HepG2 (cell line): ENCODE measurements around the gene ZBTB21. TPM values are rescaled to one million over a fixed set of nuclear protein-coding genes. Genes with fewer than 3 reads are reported as not detected.
A peak's percentile ranks its signal among the peaks of the same experiment; 100 is the strongest.

Source experiments
- SETDB1 ChIP-seq: sonication (generic); formaldehyde crosslinking; IDR thresholded peaks from 2 replicates; pipeline ENCODE4 v1.5.1; 2020; ENCODE audit warnings: missing genetic modification reagents, mild to moderate bottlenecking, borderline replicate concordance
- ZEB1 ChIP-seq: IDR thresholded peaks from 2 replicates; pipeline ENCODE4 v1.6.1; 2012; ENCODE audit warnings: mild to moderate bottlenecking, low read depth, inconsistent platforms; ENCODE audit not compliant: insufficient replicate concordance
- ZNF589 ChIP-seq: sonication (generic); formaldehyde crosslinking; conservative IDR thresholded peaks from 2 replicates; pipeline ENCODE4 v1.8.0; 2022; ENCODE audit warnings: mild to moderate bottlenecking, moderate library complexity, missing genetic modification reagents
- ZNF646 ChIP-seq: sonication (generic); formaldehyde crosslinking; IDR thresholded peaks from 2 replicates; pipeline ENCODE4 v1.9.0; 2021; ENCODE audit warnings: mild to moderate bottlenecking, missing genetic modification reagents
- polyA plus RNA-seq, 8 experiments: library from polyadenylated mRNA; depleted of rRNA in 3 of 8; stranded (reverse) in 7 of 8; unstranded in 1 of 8; fragments of >200 nt; fragmentation: Illumina TruSeq in 4 of 8; extraction: Trizol in 4 of 8; gene quantifications; 2 replicates each; pipeline versions ENCODE4 v1.2.1 to v1.2.3, GENCODE V29; 2011 to 2016; ENCODE audit warnings: low read depth in 4 of 8, missing spikeins in 1 of 8, mixed read lengths in 1 of 8; ENCODE audit not compliant: insufficient read depth in 1 of 8
- total RNA-seq, 5 experiments: library from RNA; depleted of rRNA; stranded (reverse); fragments of >200 nt; fragmentation: Illumina TruSeq; extraction: Trizol; gene quantifications; 2 replicates each; pipeline ENCODE4 v1.2.3, GENCODE V29; 2016; ENCODE audit warnings: low read depth in 1 of 5
- TF ChIP-seq, protein P1 (sequence below): sonication (generic); formaldehyde crosslinking; IDR thresholded peaks from 2 replicates; pipeline ENCODE4 v1.5.0; 2020; ENCODE audit warnings: missing genetic modification reagents, mild to moderate bottlenecking, borderline replicate concordance

The ZBTB21 gene
- total and polyA plus RNA-seq, 2 of the 13 experiments (the other 11 are each of a cell fraction or from before 2014, with no cell fraction given): 4.5 to 6.1 TPM

DNA sequence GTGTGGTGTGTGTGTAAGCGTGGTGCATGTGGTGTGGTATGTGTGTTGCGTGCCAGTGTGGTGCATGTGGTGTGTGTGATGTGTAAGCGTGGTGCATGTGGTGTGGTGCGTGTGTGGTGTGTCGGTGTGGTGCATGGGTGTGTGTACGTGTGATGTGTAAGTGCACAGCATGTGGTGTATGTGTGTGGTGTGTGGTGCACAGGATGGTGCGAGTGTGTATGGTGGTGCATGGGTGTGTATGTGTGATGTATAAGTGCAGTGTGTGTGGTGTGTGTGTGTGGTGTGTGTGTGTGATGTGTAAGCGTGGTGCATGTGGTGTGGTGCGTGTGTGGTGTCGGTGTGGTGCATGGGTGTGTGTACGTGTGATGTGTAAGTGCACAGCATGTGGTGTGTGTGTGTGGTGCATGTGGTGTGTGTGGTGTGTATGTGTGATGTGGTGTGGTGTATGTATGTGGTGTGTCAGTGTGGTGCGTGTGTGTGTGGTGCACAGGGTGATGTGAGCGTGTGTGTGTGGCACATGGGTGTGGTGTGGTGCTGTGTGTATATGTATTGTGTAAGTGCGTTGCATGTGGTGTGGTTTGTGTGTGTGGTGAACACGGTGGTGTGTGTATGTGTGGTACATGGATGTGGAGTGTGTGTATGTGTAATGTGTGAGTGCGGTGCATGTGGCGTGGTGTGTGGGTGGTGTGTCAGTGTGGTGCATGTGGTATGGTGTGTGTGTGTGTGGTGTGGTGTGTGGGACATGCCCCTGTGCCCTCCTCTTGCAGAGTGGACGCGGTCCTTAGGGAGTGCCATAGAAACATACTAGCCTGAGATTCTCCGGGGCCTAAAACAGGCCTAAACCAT lies 55.3 kb downstream of the ZBTB21 start (continued):
- TF ChIP-seq ZEB1 (no peak), ZNF589 (CRISPR knock-in tag) (peak; percentile 23; the same call in 1 of the 2 replicates), SETDB1 (CRISPR knock-in tag) (no peak), ZNF646 (CRISPR knock-in tag) (peak; percentile 94; the same call in 1 of the 2 replicates)
- TF ChIP-seq, protein P1, sequence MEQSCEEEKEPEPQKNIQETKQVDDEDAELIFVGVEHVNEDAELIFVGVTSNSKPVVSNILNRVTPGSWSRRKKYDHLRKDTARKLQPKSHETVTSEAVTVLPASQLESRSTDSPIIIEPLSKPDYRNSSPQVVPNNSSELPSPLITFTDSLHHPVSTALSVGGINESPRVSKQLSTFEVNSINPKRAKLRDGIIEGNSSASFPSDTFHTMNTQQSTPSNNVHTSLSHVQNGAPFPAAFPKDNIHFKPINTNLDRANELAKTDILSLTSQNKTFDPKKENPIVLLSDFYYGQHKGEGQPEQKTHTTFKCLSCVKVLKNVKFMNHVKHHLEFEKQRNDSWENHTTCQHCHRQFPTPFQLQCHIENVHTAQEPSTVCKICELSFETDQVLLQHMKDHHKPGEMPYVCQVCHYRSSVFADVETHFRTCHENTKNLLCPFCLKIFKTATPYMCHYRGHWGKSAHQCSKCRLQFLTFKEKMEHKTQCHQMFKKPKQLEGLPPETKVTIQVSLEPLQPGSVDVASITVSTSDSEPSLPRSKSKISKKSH (CRISPR knock-in tag): no peak
- TF ChIP-seq, all 625 proteins: peak for 8
